Effector memory CD4-positive, alpha-beta T cell (primary cell): Measurements from ENCODE around the gene ELMO2.

ENCODE experiments used
- DNase-seq, 3 donors: peaks; one replicate each; pipeline ENCODE4 v3.0.0-alpha.2; 2020
- H3K27ac ChIP-seq: 2 replicates; pipeline ENCODE4 v1.7.0; 2013; ENCODE audit warnings: mild to moderate bottlenecking, low read length, moderate library complexity; ENCODE audit not compliant: insufficient read depth, poor library complexity, severe bottlenecking
- H3K27me3 ChIP-seq: replicated peaks from 2 replicates; pipeline ENCODE4 v1.7.0; 2013; ENCODE audit warnings: mild to moderate bottlenecking, low read length; ENCODE audit not compliant: insufficient read depth, control insufficient read depth, poor library complexity, severe bottlenecking
- H3K36me3 ChIP-seq: 2 replicates; pipeline ENCODE4 v1.7.0; 2013; ENCODE audit warnings: mild to moderate bottlenecking, low read length, moderate library complexity; ENCODE audit not compliant: control insufficient read depth, insufficient read depth
- H3K4me1 ChIP-seq: 2 replicates; pipeline ENCODE4 v1.7.0; 2013; ENCODE audit warnings: low read length, mild to moderate bottlenecking; ENCODE audit not compliant: control insufficient read depth, insufficient read depth, poor library complexity, severe bottlenecking
- H3K4me3 ChIP-seq: 2 replicates; pipeline ENCODE4 v1.7.0; 2013; ENCODE audit warnings: low read length, low read depth, mild to moderate bottlenecking; ENCODE audit not compliant: insufficient read depth, poor library complexity, severe bottlenecking
- H3K9me3 ChIP-seq: 2 replicates; pipeline ENCODE4 v1.7.0; 2013; ENCODE audit warnings: mild to moderate bottlenecking, low read length, moderate library complexity; ENCODE audit not compliant: control insufficient read depth

ELMO2 gene

GRCh38 chr20:46354207-46354555 is 52.2 kb downstream of the ELMO2 start:
- Histone ChIP-seq H3K27ac (no peak overlapping the region), H3K36me3 (peaks cover 47% of the 10 kb centered on the region), H3K4me3 (no peak overlapping the region), H3K9me3 (no peaks in the 10 kb centered on the region), H3K4me1 (peaks cover 15% of the 10 kb centered on the region), H3K27me3 (no peaks in the 10 kb centered on the region)
- DNase-seq: no peak

GRCh38 chr20:46353500-46354206 is 52.8 kb downstream of the ELMO2 start:
- no peaks in the 10 kb centered on the region for H3K27me3 ChIP-seq
- no peaks in the 10 kb centered on the region for H3K9me3 ChIP-seq
- no peak for DNase-seq
- H3K4me1 ChIP-seq: peaks cover 12% of the 10 kb centered on the region
- no peak overlapping the region for H3K27ac ChIP-seq
- H3K36me3 ChIP-seq: peaks cover 47% of the 10 kb centered on the region
- H3K4me3 ChIP-seq: no peak overlapping the region

GRCh38 chr20:46352370-46352938 is 54.0 kb downstream of the ELMO2 start:
- peaks cover 37% of the 10 kb centered on the region for H3K36me3 ChIP-seq
- H3K9me3 ChIP-seq: no peaks in the 10 kb centered on the region
- no peaks in the 10 kb centered on the region for H3K27me3 ChIP-seq
- H3K4me1 ChIP-seq: peaks cover 11% of the 10 kb centered on the region
- H3K27ac ChIP-seq: no peak overlapping the region
- no peak for DNase-seq
- no peak overlapping the region for H3K4me3 ChIP-seq

- Histone ChIP-seq H3K4me1 (peaks cover 3% of the 10 kb centered on the region), H3K27me3 (no peaks in the 10 kb centered on the region), H3K9me3 (no peaks in the 10 kb centered on the region), H3K4me3 (no peak overlapping the region), H3K36me3 (peaks cover 37% of the 10 kb centered on the region), H3K27ac (no peak overlapping the region)
- no peak for DNase-seq
Observed at GRCh38 chr20:46351357-46352058, 54.9 kb downstream of the ELMO2 start.

- Histone ChIP-seq H3K27me3 (no peaks in the 10 kb centered on the region), H3K9me3 (no peaks in the 10 kb centered on the region), H3K27ac (no peak overlapping the region), H3K4me3 (no peak overlapping the region), H3K4me1 (no peaks in the 10 kb centered on the region), H3K36me3 (peaks cover 35% of the 10 kb centered on the region)
- no peak for DNase-seq
Observed at GRCh38 chr20:46350986-46351267, 55.5 kb downstream of the ELMO2 start.

- no peaks in the 10 kb centered on the region for H3K27me3 ChIP-seq
- H3K36me3 ChIP-seq: peaks cover 29% of the 10 kb centered on the region
- no peak for DNase-seq
- H3K9me3 ChIP-seq: no peaks in the 10 kb centered on the region
- H3K4me1 ChIP-seq: no peaks in the 10 kb centered on the region
- no peak overlapping the region for H3K4me3 ChIP-seq
- H3K27ac ChIP-seq: no peak overlapping the region
Observed at GRCh38 chr20:46350201-46350985, 56.0 kb downstream of the ELMO2 start.

GRCh38 chr20:46349742-46350056 is 56.7 kb downstream of the ELMO2 start:
- no peak for DNase-seq
- Histone ChIP-seq H3K9me3 (no peaks in the 10 kb centered on the region), H3K27ac (no peak overlapping the region), H3K4me3 (no peak overlapping the region), H3K4me1 (no peaks in the 10 kb centered on the region), H3K27me3 (no peaks in the 10 kb centered on the region), H3K36me3 (peaks cover 23% of the 10 kb centered on the region)

- peaks cover 21% of the 10 kb centered on the region for H3K36me3 ChIP-seq
Observed at GRCh38 chr20:46349035-46349741, 57.2 kb downstream of the ELMO2 start.

GRCh38 chr20:46347841-46348803 is 58.3 kb downstream of the ELMO2 start:
- Histone ChIP-seq H3K27ac (no peak overlapping the region), H3K36me3 (peaks cover 21% of the 10 kb centered on the region), H3K4me3 (no peak overlapping the region), H3K27me3 (no peaks in the 10 kb centered on the region), H3K9me3 (no peaks in the 10 kb centered on the region), H3K4me1 (peaks cover 7% of the 10 kb centered on the region)
- no peak for DNase-seq

More at GRCh38 chr20:46349035-46349741, 57.2 kb downstream of the ELMO2 start:
- no peak overlapping the region for H3K27ac ChIP-seq
- H3K9me3 ChIP-seq: no peaks in the 10 kb centered on the region
- H3K4me3 ChIP-seq: no peak overlapping the region
- peak in 2 of 3 donors; percentile 12 to 32 for DNase-seq
- no peaks in the 10 kb centered on the region for H3K4me1 ChIP-seq
- no peaks in the 10 kb centered on the region for H3K27me3 ChIP-seq
